Measurements from ENCODE around the gene INPP4A. TPM values are rescaled to one million over a fixed set of nuclear protein-coding genes. Genes with fewer than 3 reads are reported as not detected.

Gene INPP4A
- total RNA-seq, 1 experiment from 2014 or later, result 23.4 TPM

GRCh38 chr2:98643496-98644100, 198.9 kb downstream of the INPP4A start:
- no peaks in the 10 kb centered on the region for H3F3A ChIP-seq (ENCODE audit: low read length, unreplicated experiment)
- no peaks in the 10 kb centered on the region for H3K27me3 ChIP-seq (ENCODE audit: low read length)
- ATAC-seq, result no peak
- no peaks in the 10 kb centered on the region for H3K79me2 ChIP-seq (ENCODE audit: low read length)
- H3K9ac ChIP-seq (ENCODE audit: low read length), result no peak overlapping the region
- no peak overlapping the region for H3K27ac ChIP-seq (ENCODE audit: low read length)
- TF ChIP-seq EZH2 (IDR thresholded peaks at IDR 0.05; ENCODE audit: low read length, unreplicated experiment) (no peak), EZH2phosphoT487 (IDR thresholded peaks at IDR 0.05; ENCODE audit: borderline replicate concordance, low read length) (no peak), CTCF (conservative IDR thresholded peaks at IDR 0.05; ENCODE audit: low read depth, low read length) (no peak)
- H3K9me2 ChIP-seq (replicated peaks; ENCODE audit: low read length), result no peaks in the 10 kb centered on the region
- POLR2A ChIA-PET (ENCODE audit: unreplicated experiment), result interaction anchor here (0.6 kb wide), 1 partner anchor 88 kb away, joined by 4 read pairs; no protein-coding TSS in a partner anchor
- no peaks in the 10 kb centered on the region for H3K36me3 ChIP-seq (ENCODE audit: low read depth, low read length)
- H3K4me3 ChIP-seq (ENCODE audit: low read length), result no peak overlapping the region
- H2AFZ ChIP-seq (ENCODE audit: low read length), result no peak overlapping the region
- no TSS peak for BruUV-seq (replicated peaks)
- no peaks in the 10 kb centered on the region for H3K4me1 ChIP-seq (ENCODE audit: insufficient read depth, low read length)
- intact Hi-C loops (cut with micrococcal nuclease), result loop anchor here (10.0 kb wide), 1 partner anchor 271 kb away; no protein-coding TSS in a partner anchor
- no peaks in the 10 kb centered on the region for H3K9me3 ChIP-seq (ENCODE audit: low read length)
- CTCF ChIA-PET, result no interaction called here
- H3K4me2 ChIP-seq (ENCODE audit: low read length), result no peak overlapping the region
- H4K20me1 ChIP-seq (ENCODE audit: low read length), result no peaks in the 10 kb centered on the region
- no peak for DNase-seq

Other genes with a start within 250 kb of the INPP4A start
- gene CNGA3, start 98.4 kb upstream of the INPP4A start, total RNA-seq (2014; rRNA removed), result not detected in 2 replicates
- gene COA5, start 163.7 kb downstream of the INPP4A start, total RNA-seq (2014; rRNA removed), result 34.0 and 37.2 TPM in 2 replicates
- 18.4 and 26.0 TPM in 2 replicates for gene UNC50, start 163.7 kb downstream of the INPP4A start, total RNA-seq (2014; rRNA removed)

Data from PC-3 (cell line).